Transverse colon (tissue), 4 donors: ENCODE results near the gene NKAIN2. TPM values are rescaled to one million over a fixed set of nuclear protein-coding genes. Genes with fewer than 3 reads are reported as not detected.
A peak's percentile ranks its signal among the peaks of the same experiment; 100 is the strongest.

Experiments
- DNase-seq: peaks from one replicate; pipeline ENCODE4 v3.0.0-alpha.2; 2019
- H3K27ac ChIP-seq, 4 donors: fragments of 200-600 bp; sonication (generic); 2 replicates each; pipeline ENCODE4 v1.5.1; 2016 to 2018; ENCODE audit warnings: inconsistent platforms in 4 of 4
- H3K27me3 ChIP-seq: fragments of 200-600 bp; sonication (generic); 2 replicates; pipeline ENCODE4 v1.5.1; 2017; ENCODE audit warnings: inconsistent platforms
- H3K36me3 ChIP-seq, 4 donors: fragments of 200-600 bp; sonication (generic); 2 replicates each; pipeline ENCODE4 v1.5.1; 2017 to 2019; ENCODE audit warnings: inconsistent platforms in 4 of 4
- H3K4me1 ChIP-seq, 4 donors: fragments of 200-600 bp; sonication (generic); 2 replicates each; pipeline ENCODE4 v1.5.1; 2017 to 2020; ENCODE audit warnings: inconsistent platforms in 4 of 4
- H3K4me3 ChIP-seq, 4 donors: fragments of 200-600 bp; sonication (generic); 1 replicate in 1 of 4; 2 replicates in 3 of 4; pipeline versions ENCODE4 v1.5.1 to v1.6.1; 2017 to 2019; ENCODE audit warnings: inconsistent platforms in 4 of 4
- H3K9me3 ChIP-seq, 2 donors: fragments of 200-600 bp; sonication (generic); 2 replicates each; pipeline ENCODE4 v1.5.1; 2017 to 2019; ENCODE audit warnings: inconsistent platforms in 2 of 2
- CTCF ChIP-seq, 5 experiments: fragments of 200-600 bp in 3 of 5; fragments of 450-650 bp in 2 of 5; sonication (generic) in 3 of 5; IDR thresholded peaks; 1 replicate in 2 of 5; 2 replicates in 3 of 5; pipeline ENCODE4 v1.5.1; 2016 to 2017; ENCODE audit warnings: antibody characterized with exemption in 5 of 5, inconsistent platforms in 3 of 5, mild to moderate bottlenecking in 2 of 5, moderate library complexity in 1 of 5
- EP300 ChIP-seq: sonication (generic); formaldehyde crosslinking; IDR thresholded peaks from one replicate; pipeline ENCODE4 v1.6.1; 2017; ENCODE audit warnings: antibody characterized with exemption, low read depth
- POLR2A ChIP-seq: fragments of 450-650 bp; IDR thresholded peaks from one replicate; pipeline ENCODE4 v1.6.1; 2016; ENCODE audit warnings: antibody characterized with exemption, mild to moderate bottlenecking, moderate library complexity
- POLR2AphosphoS5 ChIP-seq, 3 donors: sonication (generic); formaldehyde crosslinking; IDR thresholded peaks; one replicate each; pipeline ENCODE4 v1.6.1; 2016; ENCODE audit warnings: antibody characterized with exemption in 3 of 3
- WGBS, 2 donors: methylation state at CpG; one replicate each; pipeline ENCODE4 v1.1.5; 2018; ENCODE audit warnings: low coverage in 1 of 2; 5-methylcytosine and 5-hydroxymethylcytosine counted together
- in situ Hi-C, 4 donors: fragments of 200-750 bp; cut with MboI; loops; one replicate each; pipeline versions ENCODE4 v1.15.0 to v1.15.1; 2017; ENCODE audit warnings: low sequenced_read_pairs in 3 of 4, low pct_ligation_motif_present in 1 of 4, low pct_unique_long_range_greater_than_20kb in 1 of 4
- intact Hi-C: fragments of 100-400 bp; cut with DNase I; formaldehyde crosslinking; loops from one replicate; pipeline ENCODE4 v1.15.1; 2023; ENCODE audit warnings: low total_unique reads
- total RNA-seq, 4 donors: library from RNA; depleted of rRNA; stranded (reverse); fragments of >200 nt; gene quantifications; one replicate each; pipeline ENCODE4 v1.1.0, GENCODE V29; 2016

The NKAIN2 gene
- total RNA-seq, 4 donors from 2014 or later: 0.32 TPM; not detected in 3

- Histone ChIP-seq H3K4me1 (no peaks in the 10 kb centered on the region), H3K36me3 (no peaks in the 10 kb centered on the region), H3K4me3 (no peak overlapping the region), H3K27ac (no peak overlapping the region), H3K27me3 (no peaks in the 10 kb centered on the region), H3K9me3 (no peaks in the 10 kb centered on the region)
- DNase-seq: no peak
- in situ Hi-C loops (loop anchor here in 3 of 4 donors (5.0 to 10.0 kb wide), 2 partner anchors 241 to 244 kb away; no protein-coding TSS in a partner anchor), intact Hi-C loops (loop anchor here (5.0 kb wide), 1 partner anchor 901 kb away; no protein-coding TSS in a partner anchor)
- TF ChIP-seq POLR2AphosphoS5 (IDR thresholded peaks at IDR 0.05): no peak
- no peak for TF ChIP-seq EP300
- no peak for TF ChIP-seq POLR2A
- TF ChIP-seq CTCF (IDR thresholded peaks at IDR 0.05): peak; percentile 56 to 71 (median 65)
- 22 to 43% methylated on average over 4 of the region's 4 CpGs for WGBS, 2 donors
Observed at GRCh38 chr6:124870611-124871459, 1067.2 kb downstream of the NKAIN2 start.

DNA sequence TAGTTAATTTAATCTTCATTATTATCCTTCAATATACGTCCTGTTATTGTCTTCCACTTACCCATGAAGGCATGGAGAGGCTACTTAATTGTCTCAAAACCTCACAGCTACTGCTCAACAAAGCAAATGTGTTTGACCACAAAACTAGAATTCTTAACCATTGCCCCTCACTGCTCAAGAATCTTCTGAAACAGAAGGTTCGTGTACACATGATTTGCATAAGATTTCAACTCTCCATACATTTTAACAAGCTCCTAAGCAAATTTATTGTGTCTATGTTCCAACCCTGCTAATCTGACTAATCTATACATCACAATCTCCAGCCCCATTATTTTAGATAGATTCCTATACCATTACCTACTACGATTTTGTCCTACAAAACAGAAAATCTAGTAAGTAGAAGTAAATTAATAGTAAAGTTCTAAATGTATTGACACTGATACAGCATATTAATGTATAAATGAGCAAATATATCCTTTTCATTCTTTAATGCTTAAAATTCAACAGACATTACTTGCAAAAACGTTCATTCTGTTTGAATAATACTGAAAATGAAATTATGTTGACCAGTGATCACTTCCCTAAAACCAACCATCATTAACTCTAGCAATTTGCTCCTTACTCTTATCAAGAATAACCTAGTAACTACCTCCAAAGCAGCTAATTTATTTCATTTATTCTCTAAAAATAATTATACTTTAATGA, 1068.8 kb downstream of the NKAIN2 start:
- H3K9me3 ChIP-seq: no peaks in the 10 kb centered on the region
- no peaks in the 10 kb centered on the region for H3K27me3 ChIP-seq
- WGBS, 2 donors: 62 to 63% methylated on average over 4 of the region's 4 CpGs
- no peak overlapping the region for H3K27ac ChIP-seq
- TF ChIP-seq CTCF (IDR thresholded peaks at IDR 0.05) (no peak), POLR2AphosphoS5 (IDR thresholded peaks at IDR 0.05) (no peak), POLR2A (no peak), EP300 (no peak)
- no peak overlapping the region for H3K4me3 ChIP-seq
- in situ Hi-C loops (loop anchor here in 3 of 4 donors (5.0 to 10.0 kb wide), 2 partner anchors 240 to 242 kb away; no protein-coding TSS in a partner anchor), intact Hi-C loops (loop anchor here (5.0 kb wide), 1 partner anchor 900 kb away; no protein-coding TSS in a partner anchor)
- no peaks in the 10 kb centered on the region for H3K4me1 ChIP-seq
- DNase-seq: no peak
- no peaks in the 10 kb centered on the region for H3K36me3 ChIP-seq

DNA sequence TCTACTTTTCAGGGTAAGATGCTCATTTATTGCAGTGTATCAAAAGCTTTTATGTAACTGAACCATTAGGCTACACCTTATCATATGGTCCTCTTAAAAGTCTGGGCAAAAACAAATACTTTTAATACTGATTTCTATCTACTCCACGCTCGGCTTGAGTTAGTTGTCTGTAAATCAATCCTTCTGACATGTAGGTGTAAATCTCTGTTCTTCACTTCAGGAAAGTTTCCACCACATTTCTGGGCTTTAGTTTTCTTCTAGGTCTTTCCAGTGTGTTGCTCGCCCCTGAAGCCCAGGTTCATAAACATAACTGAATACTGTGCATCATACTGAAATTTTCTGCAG, 1069.4 kb downstream of the NKAIN2 start:
- DNase-seq: no peak
- no peaks in the 10 kb centered on the region for H3K36me3 ChIP-seq
- H3K27ac ChIP-seq: no peak overlapping the region
- H3K4me1 ChIP-seq: no peaks in the 10 kb centered on the region
- WGBS, 2 donors: 82 to 83% methylated on average over 3 of the region's 3 CpGs
- intact Hi-C loops (loop anchor here (5.0 kb wide), 1 partner anchor 899 kb away; no protein-coding TSS in a partner anchor), in situ Hi-C loops (loop anchor here in 3 of 4 donors (5.0 to 10.0 kb wide), 2 partner anchors 239 to 242 kb away; no protein-coding TSS in a partner anchor)
- no peaks in the 10 kb centered on the region for H3K27me3 ChIP-seq
- H3K4me3 ChIP-seq: no peak overlapping the region
- TF ChIP-seq EP300 (no peak), POLR2AphosphoS5 (IDR thresholded peaks at IDR 0.05) (no peak), CTCF (IDR thresholded peaks at IDR 0.05) (no peak), POLR2A (no peak)
- H3K9me3 ChIP-seq: no peaks in the 10 kb centered on the region

Other genes with a start within 250 kb of the NKAIN2 start
- under 1 TPM in 1 of 4 donors, not detected in 3; 0.14 TPM for gene TRDN, start 166.9 kb upstream of the NKAIN2 start, total RNA-seq